Progenitor cell of endocrine pancreas (in vitro differentiated cells): ENCODE results near the gene CHSY3. TPM values are rescaled to one million over a fixed set of nuclear protein-coding genes. Genes with fewer than 3 reads are reported as not detected.
A peak's percentile ranks its signal among the peaks of the same experiment; 100 is the strongest.

Source experiments
- DNase-seq: peaks from one replicate; pipeline ENCODE4 v3.0.0; 2021; ENCODE audit warnings: low spot score; ENCODE audit not compliant: unreplicated experiment
- H3K27ac Mint-ChIP-seq: 2 replicates; pipeline ENCODE4 v1.8.0; 2021; ENCODE audit warnings: mild to moderate bottlenecking, moderate library complexity, mixed read lengths
- H3K27me3 Mint-ChIP-seq: 2 replicates; pipeline ENCODE4 v1.8.0; 2021; ENCODE audit warnings: mixed read lengths
- H3K36me3 Mint-ChIP-seq: 2 replicates; pipeline ENCODE4 v1.8.0; 2022; ENCODE audit warnings: mixed read lengths; ENCODE audit not compliant: insufficient read depth
- H3K4me1 Mint-ChIP-seq: 2 replicates; pipeline ENCODE4 v1.8.0; 2021; ENCODE audit warnings: low read depth, mixed read lengths
- H3K4me3 Mint-ChIP-seq: 2 replicates; pipeline ENCODE4 v1.8.0; 2021; ENCODE audit warnings: low read depth, mild to moderate bottlenecking, moderate library complexity, mixed read lengths
- H3K9me3 Mint-ChIP-seq: 2 replicates; pipeline ENCODE4 v1.8.0; 2021; ENCODE audit warnings: low read depth, mixed read lengths
- total RNA-seq: library from RNA; stranded (reverse); gene quantifications from 2 replicates; pipeline ENCODE4 v1.2.1, GENCODE V29; 2021
- TF ChIP-seq, protein P1 (sequence below): fragments of 200-600 bp; sonication (generic); IDR thresholded peaks from one replicate; pipeline ENCODE4 v1.5.0; 2021; ENCODE audit warnings: antibody characterized with exemption, mild to moderate bottlenecking; ENCODE audit not compliant: unreplicated experiment

Gene CHSY3
- total RNA-seq, 1 donor from 2014 or later: 0.84 TPM

DNA sequence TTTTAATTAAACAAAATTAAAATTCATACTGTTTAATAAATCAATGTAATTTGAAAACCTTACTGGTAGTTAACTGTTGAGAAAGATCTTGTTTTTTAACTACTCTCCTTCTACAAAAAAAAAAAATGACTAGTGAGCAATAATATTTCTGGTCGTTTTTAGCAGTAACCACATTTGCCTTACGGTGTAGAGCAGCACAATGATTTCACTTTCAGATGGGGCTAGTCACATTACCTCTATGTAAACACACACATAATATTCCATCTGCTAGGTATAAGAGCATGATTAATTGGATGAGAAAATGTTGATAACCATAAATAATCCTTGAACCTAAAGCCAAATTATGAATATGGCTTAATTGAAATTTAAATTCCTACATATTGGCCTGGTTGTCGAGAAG, 198.1 kb downstream of the CHSY3 start:
- no peaks in the 10 kb centered on the region for H3K27me3 Mint-ChIP-seq
- H3K27ac Mint-ChIP-seq: no peak overlapping the region

DNA sequence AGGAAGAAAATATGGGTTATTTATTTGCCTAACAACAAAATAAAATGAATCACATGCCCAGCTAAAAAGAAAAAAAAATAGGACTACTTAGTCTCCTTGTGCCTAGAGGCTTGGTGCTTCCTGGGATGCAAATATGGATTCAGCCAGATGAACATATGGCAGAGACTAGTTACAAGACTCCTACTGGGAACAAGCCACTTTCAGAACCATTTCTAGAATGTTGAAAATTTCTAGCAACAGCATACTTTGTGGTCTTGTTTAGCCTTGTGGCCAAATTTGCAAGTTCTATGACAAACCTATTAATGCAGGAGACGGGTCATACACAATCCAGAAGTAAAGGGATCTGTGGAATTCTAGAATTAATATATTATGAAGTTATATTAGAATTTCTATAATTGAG, 198.7 kb downstream of the CHSY3 start:
- no peak overlapping the region for H3K27ac Mint-ChIP-seq
- no peaks in the 10 kb centered on the region for H3K9me3 Mint-ChIP-seq
- H3K27me3 Mint-ChIP-seq: no peaks in the 10 kb centered on the region
- no peak overlapping the region for H3K4me3 Mint-ChIP-seq
- TF ChIP-seq, protein P1, sequence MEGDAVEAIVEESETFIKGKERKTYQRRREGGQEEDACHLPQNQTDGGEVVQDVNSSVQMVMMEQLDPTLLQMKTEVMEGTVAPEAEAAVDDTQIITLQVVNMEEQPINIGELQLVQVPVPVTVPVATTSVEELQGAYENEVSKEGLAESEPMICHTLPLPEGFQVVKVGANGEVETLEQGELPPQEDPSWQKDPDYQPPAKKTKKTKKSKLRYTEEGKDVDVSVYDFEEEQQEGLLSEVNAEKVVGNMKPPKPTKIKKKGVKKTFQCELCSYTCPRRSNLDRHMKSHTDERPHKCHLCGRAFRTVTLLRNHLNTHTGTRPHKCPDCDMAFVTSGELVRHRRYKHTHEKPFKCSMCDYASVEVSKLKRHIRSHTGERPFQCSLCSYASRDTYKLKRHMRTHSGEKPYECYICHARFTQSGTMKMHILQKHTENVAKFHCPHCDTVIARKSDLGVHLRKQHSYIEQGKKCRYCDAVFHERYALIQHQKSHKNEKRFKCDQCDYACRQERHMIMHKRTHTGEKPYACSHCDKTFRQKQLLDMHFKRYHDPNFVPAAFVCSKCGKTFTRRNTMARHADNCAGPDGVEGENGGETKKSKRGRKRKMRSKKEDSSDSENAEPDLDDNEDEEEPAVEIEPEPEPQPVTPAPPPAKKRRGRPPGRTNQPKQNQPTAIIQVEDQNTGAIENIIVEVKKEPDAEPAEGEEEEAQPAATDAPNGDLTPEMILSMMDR: no peak
- DNase-seq: no peak
- H3K36me3 Mint-ChIP-seq: no peaks in the 10 kb centered on the region
- H3K4me1 Mint-ChIP-seq: no peaks in the 10 kb centered on the region

More for the DNA sequence above, 198.1 kb downstream of the CHSY3 start:
- DNase-seq: no peak
- no peaks in the 10 kb centered on the region for H3K36me3 Mint-ChIP-seq
- H3K9me3 Mint-ChIP-seq: no peaks in the 10 kb centered on the region
- no peaks in the 10 kb centered on the region for H3K4me1 Mint-ChIP-seq
- no peak overlapping the region for H3K4me3 Mint-ChIP-seq
- TF ChIP-seq, protein P1: no peak

DNA sequence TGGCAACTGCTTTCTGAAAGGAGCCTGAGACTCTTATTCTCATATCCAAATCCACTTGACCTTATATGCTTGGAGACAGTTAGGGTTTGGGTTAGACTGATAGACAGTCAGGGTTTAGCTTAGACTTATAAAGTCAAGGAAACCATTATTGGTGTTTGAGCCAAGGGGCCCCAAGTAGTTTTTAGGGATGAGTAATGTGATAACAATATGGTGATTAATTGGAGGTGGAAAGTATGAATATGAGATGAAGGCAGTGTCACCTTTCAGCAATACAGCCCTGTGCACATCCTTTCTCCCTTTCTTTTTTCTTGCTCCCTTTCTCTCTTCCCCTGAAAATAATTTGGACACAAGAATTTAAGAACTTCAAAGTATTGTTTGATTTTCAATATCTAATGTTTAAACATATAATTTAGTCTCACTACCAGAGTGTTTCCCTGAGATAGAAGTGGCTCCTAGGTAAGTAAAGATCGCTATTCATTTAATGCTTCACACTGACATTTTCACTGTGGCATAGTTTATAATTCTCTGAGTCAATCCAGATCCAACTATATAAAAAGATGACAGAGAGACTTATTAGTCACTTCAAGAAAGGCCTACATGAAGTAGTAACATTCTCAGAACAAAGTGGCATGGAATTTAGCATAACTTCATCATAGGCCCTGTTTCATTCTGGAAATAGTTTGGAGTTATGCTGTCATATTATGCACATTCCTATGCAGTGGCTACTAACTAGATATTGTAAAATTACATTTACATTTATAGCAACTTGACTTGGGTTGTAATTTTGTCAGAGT, 200.8 kb downstream of the CHSY3 start:
- Mint-ChIP-seq H3K27me3 (no peaks in the 10 kb centered on the region), H3K36me3 (no peaks in the 10 kb centered on the region), H3K4me1 (no peaks in the 10 kb centered on the region), H3K27ac (no peak overlapping the region), H3K9me3 (no peaks in the 10 kb centered on the region), H3K4me3 (no peak overlapping the region)
- DNase-seq: no peak
- TF ChIP-seq, protein P1: no peak

DNA sequence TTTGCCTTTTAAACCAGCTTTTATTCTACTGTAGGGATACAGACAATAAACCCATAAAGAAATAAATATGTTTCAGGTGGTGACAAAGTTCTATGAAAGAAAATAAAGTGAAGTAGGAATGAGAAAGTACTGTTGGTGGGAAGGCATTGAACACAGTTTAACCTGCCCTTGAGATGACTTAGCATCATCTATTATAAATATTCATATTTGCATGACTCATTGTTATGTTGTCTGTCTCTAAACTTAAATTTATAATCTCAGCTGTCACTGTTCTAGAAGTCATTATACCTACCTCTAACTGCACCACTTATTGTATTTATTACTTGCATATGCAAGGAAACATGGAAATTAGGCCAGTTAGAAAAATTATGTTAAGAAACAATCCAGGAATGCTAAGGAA, 202.2 kb downstream of the CHSY3 start:
- no peak for DNase-seq
- H3K4me3 Mint-ChIP-seq: no peak overlapping the region
- no peaks in the 10 kb centered on the region for H3K27me3 Mint-ChIP-seq
- H3K9me3 Mint-ChIP-seq: no peaks in the 10 kb centered on the region
- H3K36me3 Mint-ChIP-seq: no peaks in the 10 kb centered on the region
- H3K27ac Mint-ChIP-seq: no peak overlapping the region
- no peaks in the 10 kb centered on the region for H3K4me1 Mint-ChIP-seq
- TF ChIP-seq, protein P1: no peak

DNA sequence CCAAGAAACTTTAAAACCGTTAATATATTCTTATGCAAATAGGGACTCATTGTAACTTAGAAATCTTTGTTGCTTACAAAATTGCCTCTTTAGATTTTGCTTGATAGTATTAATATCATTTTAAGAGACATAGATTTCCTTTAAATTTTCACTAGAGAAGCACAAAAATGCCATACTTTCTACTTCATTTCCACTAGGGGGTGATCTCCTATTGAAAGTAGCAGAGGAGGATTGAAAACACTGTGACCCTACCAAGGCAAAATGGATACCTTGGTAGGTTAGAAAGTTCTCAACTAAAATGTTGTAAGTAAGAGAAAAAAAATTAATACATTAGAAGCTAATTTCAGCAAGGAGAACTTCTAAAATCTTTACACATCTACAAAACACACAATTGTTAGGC, 204.9 kb downstream of the CHSY3 start:
- Mint-ChIP-seq H3K27me3 (no peaks in the 10 kb centered on the region), H3K27ac (no peak overlapping the region), H3K4me3 (no peak overlapping the region), H3K9me3 (no peaks in the 10 kb centered on the region), H3K36me3 (no peaks in the 10 kb centered on the region), H3K4me1 (no peaks in the 10 kb centered on the region)
- TF ChIP-seq, protein P1: peak; percentile 76
- DNase-seq: no peak
